HEK293 (cell line): ENCODE results near the gene ODAD3.

Experiments used
- BCL11B ChIP-seq: fragments of 450-650 bp; formaldehyde crosslinking; IDR thresholded peaks from 2 replicates; pipeline ENCODE4 v1.5.1; 2016; ENCODE audit warnings: low read depth, missing biosample characterization, missing genetic modification characterization
- CTCF ChIP-seq: fragments of 450-650 bp; formaldehyde crosslinking; IDR thresholded peaks from 2 replicates; pipeline ENCODE4 v1.5.1; 2016; ENCODE audit warnings: missing biosample characterization, missing genetic modification characterization
- GLI2 ChIP-seq: fragments of 450-650 bp; formaldehyde crosslinking; IDR thresholded peaks from 2 replicates; pipeline ENCODE4; 2017; ENCODE audit warnings: missing biosample characterization, missing genetic modification characterization, low read depth, borderline replicate concordance
- GLIS2 ChIP-seq: fragments of 450-650 bp; formaldehyde crosslinking; IDR thresholded peaks from 2 replicates; pipeline ENCODE4 v1.5.1; 2016; ENCODE audit warnings: missing biosample characterization, missing genetic modification characterization
- HOXC10 ChIP-seq: sonication (generic); formaldehyde crosslinking; IDR thresholded peaks from 2 replicates; pipeline ENCODE4 v1.8.1; 2023; ENCODE audit warnings: mild to moderate bottlenecking, missing genetic modification reagents
- IKZF3 ChIP-seq: fragments of 450-650 bp; IDR thresholded peaks from 2 replicates; pipeline ENCODE4 v1.5.0; 2018; ENCODE audit warnings: missing biosample characterization, mild to moderate bottlenecking, missing genetic modification characterization, moderate library complexity
- INSM2 ChIP-seq: fragments of 450-650 bp; formaldehyde crosslinking; IDR thresholded peaks from 2 replicates; pipeline ENCODE4 v1.5.1; 2016; ENCODE audit warnings: missing biosample characterization, missing genetic modification characterization
- KLF8 ChIP-seq: fragments of 450-650 bp; formaldehyde crosslinking; IDR thresholded peaks from 2 replicates; pipeline ENCODE4 v1.5.1; 2016; ENCODE audit warnings: missing biosample characterization, missing genetic modification characterization
- PATZ1 ChIP-seq: fragments of 450-650 bp; formaldehyde crosslinking; IDR thresholded peaks from 2 replicates; pipeline ENCODE4 v1.5.1; 2016; ENCODE audit warnings: missing biosample characterization, missing genetic modification characterization
- TCF7L2 ChIP-seq: IDR thresholded peaks from 2 replicates; pipeline ENCODE4 v1.6.1; 2011; ENCODE audit warnings: low read depth, mild to moderate bottlenecking, inconsistent platforms, low read length, moderate library complexity, borderline replicate concordance
- ZBTB17 ChIP-seq: fragments of 450-650 bp; formaldehyde crosslinking; IDR thresholded peaks from 2 replicates; pipeline ENCODE4 v1.5.1; 2016; ENCODE audit warnings: missing biosample characterization, missing genetic modification characterization
- ZFP3 ChIP-seq: fragments of 450-650 bp; formaldehyde crosslinking; IDR thresholded peaks from 2 replicates; pipeline ENCODE4 v1.5.1; 2016; ENCODE audit warnings: low read depth, missing biosample characterization, missing genetic modification characterization
- ZNF10 ChIP-seq: fragments of 450-650 bp; formaldehyde crosslinking; IDR thresholded peaks from 2 replicates; pipeline ENCODE4 v1.5.1; 2017; ENCODE audit warnings: missing biosample characterization, missing genetic modification characterization
- ZNF114 ChIP-seq: fragments of 450-650 bp; formaldehyde crosslinking; IDR thresholded peaks from 2 replicates; pipeline ENCODE4 v1.5.0; 2017; ENCODE audit warnings: missing biosample characterization, missing genetic modification characterization
- ZNF132 ChIP-seq: fragments of 450-650 bp; formaldehyde crosslinking; IDR thresholded peaks from 2 replicates; pipeline ENCODE4 v1.5.1; 2017; ENCODE audit warnings: missing biosample characterization, missing genetic modification characterization, borderline replicate concordance
- ZNF157 ChIP-seq: fragments of 450-650 bp; formaldehyde crosslinking; IDR thresholded peaks from 2 replicates; pipeline ENCODE4 v1.5.1; 2016; ENCODE audit warnings: missing biosample characterization, missing genetic modification characterization
- ZNF174 ChIP-seq: fragments of 450-650 bp; formaldehyde crosslinking; IDR thresholded peaks from 2 replicates; pipeline ENCODE4 v1.5.0; 2017; ENCODE audit warnings: missing biosample characterization, mild to moderate bottlenecking, missing genetic modification characterization
- ZNF202 ChIP-seq: fragments of 450-650 bp; formaldehyde crosslinking; IDR thresholded peaks from 2 replicates; pipeline ENCODE4 v1.5.1; 2016; ENCODE audit warnings: missing biosample characterization, missing genetic modification characterization, borderline replicate concordance
- ZNF24 ChIP-seq: fragments of 450-650 bp; formaldehyde crosslinking; IDR thresholded peaks from 2 replicates; pipeline ENCODE4 v1.5.1; 2016; ENCODE audit warnings: missing biosample characterization, missing genetic modification characterization
- ZNF292 ChIP-seq: fragments of 450-650 bp; formaldehyde crosslinking; IDR thresholded peaks from 2 replicates; pipeline ENCODE4 v1.5.1; 2016; ENCODE audit warnings: low read depth, missing biosample characterization, missing genetic modification characterization, borderline replicate concordance
- ZNF311 ChIP-seq: fragments of 450-650 bp; formaldehyde crosslinking; IDR thresholded peaks from 2 replicates; pipeline ENCODE4 v1.5.1; 2017; ENCODE audit warnings: missing biosample characterization, missing genetic modification characterization, borderline replicate concordance
- ZNF473 ChIP-seq: fragments of 450-650 bp; formaldehyde crosslinking; IDR thresholded peaks from 2 replicates; pipeline ENCODE4 v1.5.1; 2017; ENCODE audit warnings: missing biosample characterization, missing genetic modification characterization
- ZNF510 ChIP-seq: fragments of 450-650 bp; formaldehyde crosslinking; IDR thresholded peaks from 2 replicates; pipeline ENCODE4 v1.5.1; 2018; ENCODE audit warnings: mild to moderate bottlenecking, missing genetic modification characterization, missing biosample characterization; ENCODE audit not compliant: insufficient replicate concordance
- ZNF518A ChIP-seq: fragments of 450-650 bp; formaldehyde crosslinking; conservative IDR thresholded peaks from 2 replicates; pipeline ENCODE4 v1.5.1; 2016; ENCODE audit warnings: low read depth, missing biosample characterization, missing genetic modification characterization
- ZNF530 ChIP-seq: fragments of 450-650 bp; formaldehyde crosslinking; IDR thresholded peaks from 2 replicates; pipeline ENCODE4 v1.5.1; 2016; ENCODE audit warnings: low read depth, missing biosample characterization, missing genetic modification characterization
- ZNF544 ChIP-seq: fragments of 450-650 bp; formaldehyde crosslinking; IDR thresholded peaks from 2 replicates; pipeline ENCODE4 v1.5.0; 2017; ENCODE audit warnings: missing biosample characterization, missing genetic modification characterization
- ZNF645 ChIP-seq: fragments of 450-650 bp; formaldehyde crosslinking; IDR thresholded peaks from 2 replicates; pipeline ENCODE4; 2016; ENCODE audit warnings: missing biosample characterization, missing genetic modification characterization
- ZNF837 ChIP-seq: fragments of 450-650 bp; formaldehyde crosslinking; IDR thresholded peaks from 2 replicates; pipeline ENCODE4 v1.5.1; 2016; ENCODE audit warnings: missing biosample characterization, missing genetic modification characterization

ODAD3 gene

GRCh38 chr19:11481534-11482383, 46.8 kb upstream of the ODAD3 start (continued):
- 0 out of 2 replicates have a peak, but pooled peaks have one; percentile 17 for TF ChIP-seq INSM2 (tag by site-specific recombination)
- no peak for TF ChIP-seq ZNF24 (tag by site-specific recombination)
- no peak for TF ChIP-seq ZNF202 (tag by site-specific recombination)
- TF ChIP-seq ZNF518A, result no peak
- 0 out of 2 replicates have a peak, but pooled peaks have one; percentile 9 for TF ChIP-seq ZNF10
- TF ChIP-seq ZNF473 (tag by site-specific recombination), result no peak
- TF ChIP-seq TCF7L2, result no peak
- TF ChIP-seq IKZF3 (tag by site-specific recombination), result no peak
- no peak for TF ChIP-seq ZNF157 (tag by site-specific recombination)
- TF ChIP-seq KLF8 (tag by site-specific recombination), result peak; percentile 91
- TF ChIP-seq CTCF (tag by site-specific recombination), result peak; percentile 71
- peak; percentile 58 for TF ChIP-seq ZBTB17 (tag by site-specific recombination)
- TF ChIP-seq ZNF645, result no peak
- TF ChIP-seq ZNF311 (tag by site-specific recombination), result no peak
- no peak for TF ChIP-seq ZNF132
- TF ChIP-seq ZNF292, result no peak
- no peak for TF ChIP-seq ZNF114 (tag by site-specific recombination)
- no peak for TF ChIP-seq ZFP3 (tag by site-specific recombination)
- TF ChIP-seq ZNF544, result no peak
- TF ChIP-seq ZNF510 (tag by site-specific recombination), result no peak
- no peak for TF ChIP-seq ZNF530 (tag by site-specific recombination)
- no peak for TF ChIP-seq HOXC10 (CRISPR knock-in tag)
- no peak for TF ChIP-seq BCL11B (tag by site-specific recombination)
- TF ChIP-seq ZNF837 (tag by site-specific recombination), result no peak
- no peak for TF ChIP-seq ZNF174 (tag by site-specific recombination)
- 0 out of 2 replicates have a peak, but pooled peaks have one; percentile 95 for TF ChIP-seq GLIS2
- no peak for TF ChIP-seq PATZ1
- no peak for TF ChIP-seq GLI2 (tag by site-specific recombination)
